ENCODE measurements around the gene LDLRAD2.
"Not testable (repeated sequence)": the region's sequence is repeated elsewhere in the genome, so short reads cannot be mapped to it uniquely, and the experiment has no call there.

Gene LDLRAD2

GRCh38 chr1:21770201-21770600 lies 41.9 kb upstream of the LDLRAD2 start:
- CTCF ChIA-PET = interaction anchor here (0.7 kb wide), 1 partner anchor 12 kb away, joined by 3 read pairs; no protein-coding TSS in a partner anchor
- DNase-seq (ENCODE audit: extremely low spot score) = no peak
- POLR2A ChIA-PET = no interaction called here
- TF ChIP-seq SP1 (IDR thresholded peaks at IDR 0.05) = no peak
- no peak for TF ChIP-seq BHLHE40 (IDR thresholded peaks at IDR 0.05; ENCODE audit: borderline replicate concordance)
- no peak for TF ChIP-seq PKNOX1 (IDR thresholded peaks at IDR 0.05)
- TF ChIP-seq HDGF (IDR thresholded peaks at IDR 0.05; ENCODE audit: borderline replicate concordance) = no peak
- no peak for TF ChIP-seq ZNF384 (IDR thresholded peaks at IDR 0.05)
- no peak for TF ChIP-seq SUZ12 (IDR thresholded peaks at IDR 0.05)
- no peak for TF ChIP-seq NFRKB (IDR thresholded peaks at IDR 0.05)
- TF ChIP-seq TARDBP (IDR thresholded peaks at IDR 0.05) = no peak
- no peak for TF ChIP-seq ELF4 (IDR thresholded peaks at IDR 0.05)
- no peak for TF ChIP-seq LEF1 (IDR thresholded peaks at IDR 0.05; ENCODE audit: borderline replicate concordance)
- TF ChIP-seq FOXK2 (IDR thresholded peaks at IDR 0.05) = no peak
- TF ChIP-seq FOXM1 (IDR thresholded peaks at IDR 0.05; ENCODE audit: borderline replicate concordance) = no peak
- TF ChIP-seq L3MBTL2 (conservative IDR thresholded peaks at IDR 0.05) = no peak
- no peak for TF ChIP-seq FOXA1 (IDR thresholded peaks at IDR 0.05)
- TF ChIP-seq CTBP1 (IDR thresholded peaks at IDR 0.05; ENCODE audit: borderline replicate concordance) = no peak
- no peak for TF ChIP-seq ARNT (IDR thresholded peaks at IDR 0.05)

- POLR2A ChIA-PET; DNase-seq (ENCODE audit: extremely low spot score); CTCF ChIA-PET: not testable (repeated sequence)
Measured at GRCh38 chr1:21770602-21771001, 41.5 kb upstream of the LDLRAD2 start.

- POLR2A ChIA-PET = interaction anchor here (1.2 kb wide), 1 partner anchor 10 kb away, joined by 3 read pairs; no protein-coding TSS in a partner anchor
- CTCF ChIA-PET = not testable (repeated sequence)
Measured at GRCh38 chr1:21771672-21772071, 40.4 kb upstream of the LDLRAD2 start.

GRCh38 chr1:21773585-21773984 lies 38.5 kb upstream of the LDLRAD2 start:
- no peak for TF ChIP-seq TARDBP (IDR thresholded peaks at IDR 0.05)
- no peak for TF ChIP-seq SP1 (IDR thresholded peaks at IDR 0.05)
- TF ChIP-seq FOXK2 (IDR thresholded peaks at IDR 0.05) = no peak
- TF ChIP-seq PKNOX1 (IDR thresholded peaks at IDR 0.05) = no peak
- no peak for TF ChIP-seq FOXM1 (IDR thresholded peaks at IDR 0.05; ENCODE audit: borderline replicate concordance)
- TF ChIP-seq BHLHE40 (IDR thresholded peaks at IDR 0.05; ENCODE audit: borderline replicate concordance) = no peak
- TF ChIP-seq ELF4 (IDR thresholded peaks at IDR 0.05) = no peak
- no peak for TF ChIP-seq NFRKB (IDR thresholded peaks at IDR 0.05)
- TF ChIP-seq ZNF384 (IDR thresholded peaks at IDR 0.05) = no peak
- no peak for TF ChIP-seq LEF1 (IDR thresholded peaks at IDR 0.05; ENCODE audit: borderline replicate concordance)
- no peak for TF ChIP-seq L3MBTL2 (conservative IDR thresholded peaks at IDR 0.05)

More at GRCh38 chr1:21771672-21772071, 40.4 kb upstream of the LDLRAD2 start:
- not testable (repeated sequence) for DNase-seq (ENCODE audit: extremely low spot score)

GRCh38 chr1:21774835-21775549 lies 37.1 kb upstream of the LDLRAD2 start:
- TF ChIP-seq TARDBP (IDR thresholded peaks at IDR 0.05) (no peak), SP1 (IDR thresholded peaks at IDR 0.05) (no peak), NFRKB (IDR thresholded peaks at IDR 0.05) (no peak), SUZ12 (IDR thresholded peaks at IDR 0.05) (no peak), HDGF (IDR thresholded peaks at IDR 0.05; ENCODE audit: borderline replicate concordance) (no peak), L3MBTL2 (conservative IDR thresholded peaks at IDR 0.05) (no peak), ELF4 (IDR thresholded peaks at IDR 0.05) (no peak), ARNT (IDR thresholded peaks at IDR 0.05) (no peak), FOXA1 (IDR thresholded peaks at IDR 0.05) (no peak), FOXK2 (IDR thresholded peaks at IDR 0.05) (no peak), FOXM1 (IDR thresholded peaks at IDR 0.05; ENCODE audit: borderline replicate concordance) (no peak), ZNF384 (IDR thresholded peaks at IDR 0.05) (no peak), BHLHE40 (IDR thresholded peaks at IDR 0.05; ENCODE audit: borderline replicate concordance) (no peak), PKNOX1 (IDR thresholded peaks at IDR 0.05) (no peak), LEF1 (IDR thresholded peaks at IDR 0.05; ENCODE audit: borderline replicate concordance) (no peak), CTBP1 (IDR thresholded peaks at IDR 0.05; ENCODE audit: borderline replicate concordance) (no peak)
- ChIA-PET POLR2A (interaction anchor here (1.3 kb wide), 1 partner anchor 8 kb away, joined by 6 read pairs; the partner anchor contains the start of gene USP48), CTCF (no interaction called here)
- DNase-seq (ENCODE audit: extremely low spot score) = no peak

More at GRCh38 chr1:21773585-21773984, 38.5 kb upstream of the LDLRAD2 start:
- DNase-seq (ENCODE audit: extremely low spot score) = no peak
- POLR2A ChIA-PET = interaction anchor here (1.3 kb wide), 1 partner anchor 9 kb away, joined by 6 read pairs; the partner anchor contains the start of gene USP48
- CTCF ChIA-PET = no interaction called here

GRCh38 chr1:21775550-21775914 lies 36.5 kb upstream of the LDLRAD2 start:
- ChIA-PET CTCF (no interaction called here), POLR2A (no interaction called here)
- TF ChIP-seq L3MBTL2 (conservative IDR thresholded peaks at IDR 0.05) (no peak), LEF1 (IDR thresholded peaks at IDR 0.05; ENCODE audit: borderline replicate concordance) (no peak), CTBP1 (IDR thresholded peaks at IDR 0.05; ENCODE audit: borderline replicate concordance) (no peak), PKNOX1 (IDR thresholded peaks at IDR 0.05) (no peak), ZNF384 (IDR thresholded peaks at IDR 0.05) (no peak), FOXM1 (IDR thresholded peaks at IDR 0.05; ENCODE audit: borderline replicate concordance) (no peak), SUZ12 (IDR thresholded peaks at IDR 0.05) (no peak), FOXA1 (IDR thresholded peaks at IDR 0.05) (no peak), SP1 (IDR thresholded peaks at IDR 0.05) (no peak), HDGF (IDR thresholded peaks at IDR 0.05; ENCODE audit: borderline replicate concordance) (no peak), FOXK2 (IDR thresholded peaks at IDR 0.05) (no peak), ARNT (IDR thresholded peaks at IDR 0.05) (no peak), ELF4 (IDR thresholded peaks at IDR 0.05) (no peak), BHLHE40 (IDR thresholded peaks at IDR 0.05; ENCODE audit: borderline replicate concordance) (no peak)
- no peak for DNase-seq (ENCODE audit: extremely low spot score)
